NCI-H1092 (cell line): Measurements from ENCODE around the gene CASP6.

Experiments
- DNase-seq: peaks from one replicate; lab custom pipeline; 2025; lab: John Stamatoyannopoulos, UW

CASP6 gene

GRCh38 chr4:109702950-109703663, at the start of gene CASP6:
TSS of gene CASP6 (minus strand) at chr4:109703445. CDS start at chr4:109703395, 50 bp downstream.
- DNase-seq: peak; percentile 56

DNA sequence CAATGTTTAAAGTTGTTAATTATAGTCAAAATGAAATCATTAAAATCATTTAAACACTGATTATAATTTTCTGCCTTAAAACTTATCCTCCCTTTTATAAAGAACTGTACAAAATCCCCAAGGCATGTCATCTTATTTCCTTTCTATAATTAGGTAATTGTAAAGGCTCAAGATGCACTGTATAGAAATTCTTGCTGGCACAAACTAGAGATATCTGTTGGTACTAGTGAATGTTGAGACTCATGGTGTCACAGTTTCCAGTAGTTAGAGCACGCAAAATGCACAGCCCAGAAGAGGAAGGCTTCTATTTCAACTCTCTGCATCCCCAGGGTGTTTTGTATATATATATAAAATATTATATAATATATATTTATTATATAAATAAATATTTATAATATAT, 49.3 kb upstream of the CASP6 start:
- peak; percentile 5 for DNase-seq

GRCh38 chr4:109751852-109752251, 48.6 kb upstream of the CASP6 start:
- DNase-seq: no peak

DNA sequence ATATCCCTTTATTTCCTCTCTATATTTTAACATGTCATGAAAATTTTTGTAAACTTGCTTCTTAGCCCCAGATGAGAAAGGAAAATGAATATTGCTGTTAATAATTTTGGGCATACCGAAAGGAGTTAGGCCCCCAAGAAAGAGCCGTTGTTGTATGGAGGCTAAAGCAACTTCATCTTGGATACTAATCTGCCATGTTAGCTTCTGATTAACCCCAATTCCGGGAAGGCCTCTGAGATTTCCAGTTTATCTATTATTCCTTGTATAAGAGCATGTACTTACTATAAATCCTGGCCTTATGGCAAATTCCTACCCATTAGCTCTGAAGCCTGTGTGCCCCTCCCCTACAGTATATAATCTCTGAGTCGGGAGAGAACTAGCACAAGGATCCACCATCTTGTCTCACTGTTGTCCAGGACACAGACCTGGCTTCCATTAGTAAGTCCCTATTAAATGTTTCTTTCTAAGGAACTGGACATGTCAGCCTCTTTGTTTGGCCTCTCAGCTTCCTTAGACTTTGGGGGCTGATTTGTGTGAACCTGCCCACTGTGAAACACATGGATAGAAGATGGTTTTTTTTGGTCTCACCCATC, 47.5 kb upstream of the CASP6 start:
- DNase-seq: no peak

- no peak for DNase-seq
Observed at GRCh38 chr4:109749388-109750082, 46.3 kb upstream of the CASP6 start.

GRCh38 chr4:109748114-109748513, 44.9 kb upstream of the CASP6 start:
- no peak for DNase-seq

DNA sequence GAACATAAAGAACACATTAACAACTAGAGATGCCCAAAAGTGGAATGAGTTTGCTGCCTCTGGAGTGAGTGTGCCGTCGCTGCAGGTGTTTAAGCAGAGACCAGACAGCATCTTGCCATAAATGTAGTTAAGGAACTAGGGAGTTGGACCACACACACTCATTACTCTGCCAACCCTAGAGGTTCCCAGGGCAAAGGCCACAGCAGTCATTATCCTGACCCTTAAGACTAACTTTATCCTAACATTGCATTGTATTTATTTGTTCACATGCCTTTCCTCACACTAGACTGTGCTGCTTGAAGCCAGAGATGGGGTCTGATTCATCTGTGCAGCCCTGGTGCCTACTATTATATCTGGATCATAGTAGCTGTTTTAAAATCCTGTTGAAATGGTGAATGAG, 43.5 kb upstream of the CASP6 start:
- DNase-seq: no peak

DNA sequence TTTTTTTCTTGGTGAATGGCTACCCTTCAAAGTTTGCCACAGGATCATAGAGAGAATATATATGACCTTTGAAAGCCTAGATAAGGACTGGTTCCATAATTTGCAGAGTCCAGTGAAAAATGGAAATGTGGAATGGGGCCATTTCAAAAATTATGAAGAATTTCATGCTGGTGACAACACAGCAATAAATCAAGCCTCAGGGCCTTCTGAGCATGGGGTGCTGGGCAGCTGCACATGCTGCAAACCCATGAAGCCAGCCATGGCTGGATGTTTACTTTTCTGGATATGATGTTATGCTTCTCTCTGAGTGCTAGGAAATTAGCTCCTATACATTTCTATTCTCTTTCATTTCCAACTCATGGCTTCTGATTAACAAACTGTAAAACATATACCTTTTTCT, 42.6 kb upstream of the CASP6 start:
- no peak for DNase-seq

DNA sequence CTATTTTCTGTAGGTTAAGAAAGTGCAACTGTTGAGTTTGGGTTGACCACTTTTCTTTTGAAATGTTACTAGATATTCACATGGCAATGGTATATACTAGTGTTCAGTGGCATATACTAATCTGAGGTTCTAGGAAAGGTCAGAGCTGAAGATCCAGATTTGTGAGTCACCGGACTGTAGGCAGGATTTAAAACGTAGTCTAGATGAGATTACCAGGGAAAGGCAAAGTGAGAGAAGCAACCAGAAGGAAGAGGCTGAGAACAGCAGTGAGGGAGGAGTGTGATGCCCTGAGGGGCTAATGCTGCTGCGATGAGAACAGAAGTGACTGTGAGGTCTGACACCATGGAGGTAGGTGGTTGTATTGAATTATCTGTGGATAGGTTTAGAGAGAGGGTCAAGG, 36.3 kb upstream of the CASP6 start:
- DNase-seq: no peak

- DNase-seq: no peak
Observed at GRCh38 chr4:109738104-109738872, 35.0 kb upstream of the CASP6 start.

DNA sequence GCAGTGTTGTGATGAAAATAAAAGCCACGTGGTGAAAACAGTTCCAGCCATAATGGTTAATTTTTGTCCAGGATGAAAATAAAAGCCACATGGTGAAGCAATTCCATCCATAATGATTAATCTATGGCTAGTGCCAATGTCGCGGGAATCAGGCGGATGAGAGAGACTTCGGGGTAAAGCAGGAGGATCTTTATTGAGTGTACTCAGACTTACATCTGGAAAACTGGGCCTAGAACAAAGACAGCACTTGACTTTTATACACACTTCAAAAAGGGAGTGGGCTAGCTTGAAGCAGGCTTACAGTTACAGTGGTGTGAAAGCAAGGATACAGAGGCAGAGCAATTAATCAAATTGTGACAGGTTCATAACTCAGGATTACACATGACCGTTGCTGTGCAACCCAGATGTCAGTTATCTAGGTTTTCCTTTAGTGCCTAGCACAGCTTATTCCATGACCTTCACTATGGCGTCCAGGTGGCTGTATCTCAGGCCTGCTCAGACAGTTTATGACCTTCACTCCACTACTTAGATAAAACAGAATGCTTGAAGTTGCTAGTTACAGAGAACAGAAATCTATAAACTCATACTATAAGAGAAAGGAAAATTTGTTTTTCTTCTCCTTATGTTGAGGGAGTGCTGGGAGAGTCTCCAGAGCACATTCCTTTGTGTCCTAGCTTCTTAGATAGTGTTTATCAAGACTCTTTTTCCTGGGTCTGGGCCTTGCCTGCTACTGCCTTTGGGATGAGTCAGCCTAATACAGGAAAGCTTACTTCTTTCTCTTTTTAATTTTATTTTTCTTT, 32.5 kb upstream of the CASP6 start:
- no peak for DNase-seq

GRCh38 chr4:109733728-109734127, 30.5 kb upstream of the CASP6 start:
- no peak for DNase-seq

DNA sequence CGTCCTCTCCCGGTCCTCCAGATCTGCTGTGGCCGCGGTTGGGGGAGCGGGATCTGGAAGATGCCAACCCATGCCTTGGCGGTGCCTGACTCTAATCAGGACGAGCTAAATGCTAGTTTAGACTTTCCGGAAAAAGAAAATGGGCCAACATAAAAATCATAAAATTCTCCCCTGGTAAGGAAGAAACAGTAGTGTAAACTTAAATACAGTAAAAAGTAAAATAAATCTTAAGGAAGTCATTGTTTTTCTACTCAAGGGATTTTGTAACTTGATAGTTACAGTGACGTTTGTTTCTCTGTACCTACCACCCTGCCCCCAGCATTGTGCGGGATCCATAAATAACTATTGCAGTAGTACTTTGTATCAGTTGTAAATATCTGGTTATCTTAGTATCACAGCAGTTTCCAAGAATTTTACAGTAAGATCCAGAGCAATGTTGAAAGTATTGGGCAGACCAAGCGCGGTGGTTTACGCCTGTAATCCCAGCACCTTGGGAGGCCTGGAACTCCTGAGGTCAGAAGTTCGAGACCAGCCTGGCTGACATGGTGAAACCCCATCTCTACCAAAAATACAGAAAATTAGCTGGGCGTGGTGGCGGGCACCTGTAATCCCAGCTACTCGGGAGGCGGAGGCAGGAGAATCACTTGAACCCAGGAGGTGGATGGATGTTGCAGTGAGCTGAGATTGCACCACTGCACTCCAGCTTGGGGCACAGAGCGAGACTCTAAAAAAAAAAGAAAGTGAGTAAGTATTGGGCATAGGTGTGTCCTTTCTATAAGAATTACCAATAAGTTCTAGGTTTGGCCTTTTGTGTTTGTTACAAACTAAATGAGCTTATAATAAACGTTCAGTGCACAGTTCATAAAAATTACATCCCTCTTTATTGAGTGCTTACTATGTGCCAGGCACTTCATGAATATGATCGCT, 27.6 kb upstream of the CASP6 start:
- DNase-seq: no peak

DNA sequence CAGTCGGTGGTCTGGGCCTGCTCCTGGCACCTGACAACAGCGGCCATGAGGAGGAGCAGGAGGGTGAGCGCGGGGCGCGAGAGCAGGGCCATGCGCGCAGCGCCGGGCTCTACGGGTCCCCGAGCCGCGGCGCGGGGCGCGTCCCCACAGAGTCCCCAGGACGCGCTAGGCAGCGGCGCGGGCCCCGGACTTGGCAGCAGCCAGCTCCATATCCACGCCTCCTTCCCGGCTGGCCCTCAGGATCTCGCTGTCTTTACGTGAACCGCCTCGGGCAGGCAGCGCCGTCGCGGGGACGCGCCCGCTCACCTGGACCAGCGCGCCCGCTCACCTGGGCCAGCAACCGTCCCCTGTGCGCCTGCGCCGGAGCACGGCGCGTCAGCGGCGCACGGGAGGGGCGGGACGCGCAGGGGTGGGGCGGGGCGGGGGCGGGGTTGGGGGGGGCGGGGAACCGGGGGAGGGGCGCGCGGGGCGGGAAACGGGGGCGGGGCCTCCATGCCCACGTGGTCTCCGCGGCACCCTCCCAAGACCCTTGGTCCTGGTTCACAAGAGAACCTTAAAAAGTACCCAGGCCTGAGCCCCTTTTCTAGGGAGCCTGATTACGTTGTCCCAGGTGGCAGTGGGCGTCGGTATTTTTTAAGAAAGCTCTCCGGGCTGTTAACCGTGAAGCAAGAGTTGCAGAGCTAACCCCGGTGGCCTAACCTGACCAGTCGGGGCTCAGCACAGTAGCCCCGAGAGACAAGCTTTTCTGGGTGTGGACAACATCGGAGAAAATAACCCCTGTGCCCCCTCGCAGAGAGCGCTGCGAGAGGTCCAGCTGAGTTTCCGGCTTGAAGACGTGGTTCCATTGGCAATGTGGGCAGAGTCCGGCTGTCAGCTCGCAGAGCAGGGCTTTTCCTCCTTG, 26.7 kb upstream of the CASP6 start, which contains the start of gene PLA2G12A:
TSS of gene PLA2G12A (minus strand) at position 353 of the 901 bp plus-strand sequence. CDS start at position 92, 261 bp downstream.
- DNase-seq: peak; percentile 37

DNA sequence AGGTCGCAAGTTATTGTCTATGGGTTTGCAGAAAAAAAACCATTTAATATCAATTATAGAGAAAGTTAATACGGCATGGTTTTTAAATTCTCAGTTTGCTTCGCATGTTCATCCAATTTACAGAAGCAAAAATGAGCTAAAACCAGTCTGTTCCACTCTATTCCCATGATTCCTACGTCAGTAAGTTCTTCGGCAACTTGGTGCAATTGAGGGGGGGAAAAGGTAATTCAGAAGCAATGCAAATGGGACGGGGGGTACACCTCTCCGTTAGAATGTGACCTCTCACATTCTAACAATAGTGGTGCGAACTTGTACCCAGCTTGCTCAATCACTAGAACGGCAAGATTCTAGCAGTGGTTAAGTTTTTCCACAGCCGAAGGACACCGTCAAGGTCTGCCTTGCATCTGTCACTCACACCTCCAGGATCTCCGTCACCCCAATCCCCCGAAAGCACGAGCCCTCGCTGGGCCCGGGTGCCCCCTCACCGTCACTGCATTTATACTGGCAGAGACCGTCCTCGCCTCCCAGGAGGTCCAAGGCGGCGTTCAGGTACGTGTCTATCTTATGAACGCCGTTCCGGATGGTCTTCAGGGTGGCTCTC, 26.0 kb upstream of the CASP6 start:
- no peak for DNase-seq

DNA sequence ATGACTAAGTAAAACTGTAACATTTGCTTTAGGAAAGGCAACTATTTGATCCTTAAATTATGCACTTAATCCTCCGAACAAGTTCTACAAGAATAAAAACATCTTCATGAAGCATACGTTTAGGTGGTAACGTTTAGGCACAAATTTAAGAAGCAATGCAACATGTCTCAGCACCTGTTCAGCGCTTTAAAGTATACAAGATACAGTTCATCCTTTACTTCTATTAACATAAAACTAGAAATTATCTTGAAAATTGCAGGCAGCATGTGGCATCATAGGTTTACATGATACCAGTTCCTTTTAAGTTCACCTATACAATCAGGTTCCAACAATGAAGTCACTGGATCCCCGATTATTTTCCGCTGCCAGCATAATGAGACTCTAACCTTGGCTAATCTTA, 25.1 kb upstream of the CASP6 start:
- no peak for DNase-seq

DNA sequence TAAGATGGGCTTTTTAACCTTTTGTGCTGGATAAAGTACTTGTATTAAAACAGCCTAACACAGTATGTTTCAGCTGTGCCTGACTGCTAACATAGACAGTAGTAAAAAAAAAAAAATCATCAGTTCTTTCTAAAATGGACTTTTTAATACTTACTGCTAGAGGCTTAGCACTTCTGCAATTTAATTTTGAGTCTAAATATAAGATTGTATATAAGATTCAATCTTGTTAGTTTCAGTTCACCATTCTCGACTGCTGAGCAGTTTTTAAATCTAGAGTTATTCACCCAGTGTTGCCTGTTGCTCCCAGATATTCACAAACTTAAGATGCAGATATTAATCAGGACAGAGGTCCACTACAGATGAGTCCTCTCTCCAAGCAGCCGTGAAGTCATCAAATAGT, 19.9 kb upstream of the CASP6 start:
- no peak for DNase-seq

DNA sequence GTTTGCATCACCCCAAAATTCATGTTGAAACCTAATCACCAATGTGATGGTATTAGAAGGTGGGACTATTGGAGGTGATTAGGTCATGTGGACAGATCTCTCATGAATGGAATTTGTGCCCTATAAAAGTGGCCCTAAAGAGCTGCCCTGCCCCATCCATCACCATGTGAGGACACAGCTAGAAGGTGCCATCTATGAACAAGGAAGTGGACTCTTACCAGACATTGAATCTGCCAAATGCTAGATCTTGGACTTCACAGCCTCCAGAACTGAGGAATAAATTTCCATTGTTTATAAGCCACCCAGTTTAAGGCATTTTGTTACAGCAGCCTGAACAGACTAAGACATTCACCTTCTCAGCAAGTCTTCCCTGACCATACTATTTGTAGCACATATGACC, 19.1 kb upstream of the CASP6 start:
- DNase-seq: no peak

DNA sequence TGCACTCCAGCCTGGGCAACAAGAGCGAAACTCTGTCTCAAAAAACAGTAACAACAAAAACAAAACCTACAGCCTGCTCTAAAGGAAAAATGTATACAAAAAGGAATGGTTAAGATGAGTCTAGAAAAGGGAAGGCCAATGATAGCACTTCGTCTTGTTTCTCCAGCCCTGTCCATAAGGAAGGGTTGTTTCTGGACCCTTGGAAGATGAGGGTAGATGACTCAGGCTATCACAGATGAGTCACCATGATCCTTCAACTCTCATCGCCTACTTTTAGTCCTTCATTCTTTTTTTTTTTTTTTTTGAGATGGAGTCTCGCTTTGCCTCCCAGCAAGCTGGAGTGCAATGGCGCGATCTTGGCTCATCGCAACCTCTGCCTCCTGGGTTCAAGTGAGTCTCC, 17.8 kb upstream of the CASP6 start:
- no peak for DNase-seq
